Stimulated activated naive B cell treated with anti-CD40 and anti-IgM and Interleukin-4, amounts not matched to agents 10 μg/mL and 1 μg/mL and 100 μg/mL, for 72 hours (primary cell): Measurements from ENCODE around the gene MAP3K20.
"Not testable (repeated sequence)": the region's sequence is repeated elsewhere in the genome, so short reads cannot be mapped to it uniquely, and the experiment has no call there.

Source experiments
- ATAC-seq, 2 donors: fragments of 150-1000 bp; cut with Tn5 transposase; replicated peaks; 2 replicates each; pipeline ENCODE4 v1.10.0; 2021; ENCODE audit warnings: moderate library complexity in 1 of 2
- DNase-seq: peaks from one replicate; pipeline ENCODE4 v3.0.0; 2021
- H3K27ac Mint-ChIP-seq: one replicate; pipeline ENCODE4 v1.8.0; 2022; ENCODE audit warnings: mild to moderate bottlenecking, mixed read lengths
- H3K27me3 Mint-ChIP-seq, 2 donors: one replicate each; pipeline ENCODE4 v1.8.0; 2022; ENCODE audit warnings: mixed read lengths in 2 of 2
- H3K36me3 Mint-ChIP-seq, 2 donors: one replicate each; pipeline ENCODE4 v1.8.0; 2022; ENCODE audit warnings: mixed read lengths in 2 of 2, mild to moderate bottlenecking in 1 of 2
- H3K4me1 Mint-ChIP-seq, 2 donors: one replicate each; pipeline ENCODE4 v1.8.0; 2022; ENCODE audit warnings: mixed read lengths in 2 of 2, mild to moderate bottlenecking in 1 of 2
- H3K4me3 Mint-ChIP-seq, 2 donors: one replicate each; pipeline ENCODE4 v1.8.0; 2022; ENCODE audit warnings: mild to moderate bottlenecking in 2 of 2, mixed read lengths in 2 of 2, moderate library complexity in 1 of 2
- H3K9me3 Mint-ChIP-seq, 2 donors: one replicate each; pipeline ENCODE4 v1.8.0; 2022; ENCODE audit warnings: mixed read lengths in 2 of 2, mild to moderate bottlenecking in 1 of 2

MAP3K20 gene

DNA sequence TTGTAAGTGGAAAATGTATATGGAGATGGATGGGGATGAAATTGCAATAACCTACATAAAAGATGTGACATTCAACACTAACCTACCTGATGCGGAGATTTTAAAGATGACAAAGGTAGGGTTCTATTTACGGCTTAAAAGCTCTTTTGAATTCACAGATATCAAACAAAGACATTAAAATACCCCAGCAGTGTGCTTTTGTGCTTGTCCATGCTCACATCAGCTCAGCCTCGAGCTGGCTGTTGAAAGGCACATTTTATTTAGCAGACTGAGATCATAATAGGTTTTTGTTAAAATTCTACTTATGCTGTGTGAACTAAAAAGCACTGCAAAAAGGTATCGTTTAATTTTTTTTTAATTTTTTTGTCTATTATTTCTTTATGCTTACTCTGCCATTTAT lies 183.1 kb downstream of the MAP3K20 start:
- ATAC-seq (no peak), DNase-seq (no peak)
- Mint-ChIP-seq H3K27ac (no peak overlapping the region), H3K9me3 (no peaks in the 10 kb centered on the region), H3K27me3 (no peaks in the 10 kb centered on the region), H3K4me3 (no peak overlapping the region), H3K4me1 (no peaks in the 10 kb centered on the region), H3K36me3 (peaks cover 14 to 29% of the 10 kb centered on the region in 2 donors)

DNA sequence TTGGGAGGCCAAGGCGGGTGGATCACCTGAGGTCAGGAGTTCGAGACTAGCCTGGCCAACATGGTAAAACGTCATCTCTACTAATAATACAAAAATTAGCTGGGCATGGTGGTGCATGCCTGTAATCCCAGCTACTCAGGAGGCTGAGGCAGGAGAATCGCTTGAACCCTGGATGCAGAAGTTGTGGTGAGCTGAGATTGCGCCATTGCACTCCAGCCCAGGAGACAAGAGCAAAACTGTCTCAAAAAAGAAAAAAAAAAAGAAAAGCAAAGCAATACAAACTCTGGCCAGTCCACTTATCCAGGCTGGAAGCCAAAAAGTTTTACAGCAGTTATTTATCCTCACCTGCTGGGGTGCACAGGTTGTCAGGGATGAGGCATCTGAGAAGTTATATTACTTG lies 186.7 kb downstream of the MAP3K20 start:
- peaks cover 22 to 45% of the 10 kb centered on the region in 2 donors for H3K36me3 Mint-ChIP-seq
- not testable (repeated sequence) for H3K9me3 Mint-ChIP-seq, H3K4me3 Mint-ChIP-seq, H3K27me3 Mint-ChIP-seq, H3K27ac Mint-ChIP-seq, DNase-seq, ATAC-seq
- peaks cover 12 to 15% of the 10 kb centered on the region in 2 donors for H3K4me1 Mint-ChIP-seq

DNA sequence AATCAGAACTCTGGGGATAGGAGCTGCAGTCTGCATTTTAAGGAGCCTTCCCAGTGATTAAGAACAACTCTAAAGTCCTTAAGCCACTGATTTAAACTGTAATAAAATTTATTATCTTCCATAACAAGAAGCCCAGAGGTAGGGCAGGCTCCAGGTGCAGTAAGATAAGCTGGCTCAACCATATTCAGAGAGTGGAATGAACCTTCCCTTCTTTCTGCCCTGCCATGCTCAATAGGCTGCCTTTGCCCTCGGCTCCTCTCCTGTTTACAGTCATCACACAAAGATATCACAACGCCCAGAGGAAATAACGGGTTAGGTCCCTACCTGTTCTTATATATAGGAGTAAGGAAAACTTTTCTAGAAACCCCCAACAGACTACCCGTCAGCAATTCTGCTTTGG lies 188.5 kb downstream of the MAP3K20 start:
- peak overlapping the region; percentile 79 for H3K27ac Mint-ChIP-seq
- H3K9me3 Mint-ChIP-seq = no peaks in the 10 kb centered on the region
- peak overlapping the region in 1 of 2 donors; percentile 75 for H3K4me3 Mint-ChIP-seq
- no peaks in the 10 kb centered on the region for H3K27me3 Mint-ChIP-seq
- no peak for ATAC-seq
- peaks cover 21 to 47% of the 10 kb centered on the region in 2 donors for H3K36me3 Mint-ChIP-seq
- DNase-seq = no peak
- peaks cover 12 to 15% of the 10 kb centered on the region in 2 donors for H3K4me1 Mint-ChIP-seq

DNA sequence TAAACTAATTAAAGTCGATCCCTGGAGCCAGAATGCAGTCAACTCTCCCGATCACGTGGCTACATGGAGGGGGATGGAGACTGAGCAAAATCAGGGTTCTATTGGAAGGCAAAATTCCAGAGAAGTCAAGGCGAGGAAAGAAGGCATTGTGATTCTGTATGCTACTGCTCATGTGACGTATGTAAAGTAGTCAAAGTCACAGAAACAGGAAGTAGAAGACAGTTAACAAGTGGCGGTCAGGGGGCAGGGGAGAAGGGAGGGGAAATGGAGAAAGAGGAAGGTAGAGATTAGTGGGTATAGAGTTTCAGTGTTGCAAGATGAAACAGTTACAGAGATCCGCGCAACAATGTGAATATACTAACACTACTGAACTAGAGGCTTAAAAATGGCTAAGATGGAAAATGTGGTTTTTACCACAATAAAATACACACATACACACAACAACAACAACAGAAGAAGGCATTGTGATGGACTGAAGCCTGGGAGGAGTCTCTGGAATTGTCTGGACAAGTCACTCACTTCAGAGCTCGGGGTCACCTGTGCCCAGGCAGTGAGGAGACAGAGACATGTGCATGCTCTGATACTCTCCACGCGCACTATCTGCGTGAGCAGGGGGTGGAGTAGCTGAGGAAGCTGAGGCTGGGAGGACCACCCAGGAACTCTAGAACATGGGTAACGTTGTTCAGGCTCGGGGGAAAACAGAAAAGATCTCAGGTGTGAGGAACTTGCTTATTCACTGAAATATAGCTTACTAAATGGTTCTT lies 189.1 kb downstream of the MAP3K20 start:
- H3K27ac Mint-ChIP-seq = peak overlapping the region; percentile 79
- peaks cover 12 to 15% of the 10 kb centered on the region in 2 donors for H3K4me1 Mint-ChIP-seq
- ATAC-seq = peak; percentile 100
- peaks cover 19 to 41% of the 10 kb centered on the region in 2 donors for H3K36me3 Mint-ChIP-seq
- H3K27me3 Mint-ChIP-seq = no peaks in the 10 kb centered on the region
- peak overlapping the region; percentile 61 to 75 for H3K4me3 Mint-ChIP-seq
- DNase-seq = peak; percentile 54
- H3K9me3 Mint-ChIP-seq = no peaks in the 10 kb centered on the region

DNA sequence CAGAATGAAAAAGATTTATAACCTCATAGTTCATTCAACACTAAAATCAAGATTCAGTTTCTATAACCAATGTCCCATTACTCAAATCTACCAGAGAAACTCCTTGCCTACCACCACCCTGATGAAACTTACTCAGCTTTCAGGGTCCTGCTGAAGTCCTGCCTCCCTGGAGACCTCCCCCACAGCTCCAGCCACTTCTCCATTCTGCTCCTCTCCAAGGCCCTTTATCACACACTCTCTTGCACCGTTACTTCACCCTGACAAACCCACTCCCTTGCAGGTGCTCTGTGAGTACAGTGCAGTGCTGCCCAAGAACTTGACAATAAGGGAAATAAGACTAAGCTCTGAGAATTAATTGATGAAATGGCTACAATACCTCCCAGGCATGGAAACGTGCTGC lies 195.5 kb downstream of the MAP3K20 start:
- Mint-ChIP-seq H3K36me3 (peaks cover 3 to 14% of the 10 kb centered on the region in 2 donors), H3K27me3 (peaks cover 0 to 4% of the 10 kb centered on the region in 2 donors), H3K9me3 (peaks cover 0 to 4% of the 10 kb centered on the region in 2 donors), H3K4me3 (no peak overlapping the region), H3K4me1 (no peaks in the 10 kb centered on the region), H3K27ac (peak overlapping the region; percentile 6)
- DNase-seq (no peak), ATAC-seq (peak in 1 of 2 donors; percentile 39)

DNA sequence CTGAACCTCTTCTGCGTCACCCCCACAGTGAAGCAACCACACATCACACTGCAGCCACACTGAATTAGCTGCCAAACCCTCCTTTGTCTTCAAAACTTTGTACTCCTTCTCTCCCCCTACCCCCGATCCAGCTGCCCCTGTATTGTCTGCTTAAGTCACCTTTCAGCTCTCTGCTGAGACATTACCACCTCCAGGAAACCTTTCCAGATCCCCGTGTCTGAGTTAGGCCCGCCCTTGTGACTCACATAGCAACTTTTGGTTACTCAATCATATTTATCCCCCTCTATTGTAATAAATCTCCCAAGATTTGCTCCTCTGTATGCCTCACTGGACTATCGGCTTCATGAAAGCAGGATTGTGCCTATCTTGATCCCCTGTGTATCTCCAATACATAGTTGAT lies 196.2 kb downstream of the MAP3K20 start:
- ATAC-seq (no peak), DNase-seq (no peak)
- H3K4me3 Mint-ChIP-seq = no peak overlapping the region
- peak overlapping the region; percentile 7 for H3K27ac Mint-ChIP-seq
- H3K9me3 Mint-ChIP-seq = peaks cover 0 to 4% of the 10 kb centered on the region in 2 donors
- no peaks in the 10 kb centered on the region for H3K4me1 Mint-ChIP-seq
- peaks cover 0 to 10% of the 10 kb centered on the region in 2 donors for H3K36me3 Mint-ChIP-seq
- H3K27me3 Mint-ChIP-seq = peaks cover 0 to 4% of the 10 kb centered on the region in 2 donors

DNA sequence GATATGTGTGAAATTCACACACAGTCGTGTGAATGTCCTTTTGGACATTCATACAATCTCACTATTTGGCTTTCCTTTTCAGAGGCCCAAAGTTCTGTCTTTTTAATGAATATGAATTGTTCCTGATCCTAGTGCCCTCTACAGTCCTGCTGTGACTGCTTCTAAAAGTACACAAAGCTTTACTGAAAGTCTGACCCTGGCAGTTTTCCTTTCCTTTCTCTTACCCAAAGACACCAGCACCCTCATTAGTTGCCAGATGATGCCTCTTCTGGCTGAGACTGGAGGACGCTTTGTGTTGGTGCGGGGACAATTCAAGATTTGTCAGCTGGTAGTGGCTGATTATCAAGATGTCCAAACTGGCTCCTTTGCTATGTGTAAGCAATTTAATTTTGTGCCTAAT lies 197.2 kb downstream of the MAP3K20 start:
- Mint-ChIP-seq H3K9me3 (peaks cover 0 to 4% of the 10 kb centered on the region in 2 donors), H3K36me3 (peaks cover 0 to 3% of the 10 kb centered on the region in 2 donors)
- ATAC-seq = no peak

DNA sequence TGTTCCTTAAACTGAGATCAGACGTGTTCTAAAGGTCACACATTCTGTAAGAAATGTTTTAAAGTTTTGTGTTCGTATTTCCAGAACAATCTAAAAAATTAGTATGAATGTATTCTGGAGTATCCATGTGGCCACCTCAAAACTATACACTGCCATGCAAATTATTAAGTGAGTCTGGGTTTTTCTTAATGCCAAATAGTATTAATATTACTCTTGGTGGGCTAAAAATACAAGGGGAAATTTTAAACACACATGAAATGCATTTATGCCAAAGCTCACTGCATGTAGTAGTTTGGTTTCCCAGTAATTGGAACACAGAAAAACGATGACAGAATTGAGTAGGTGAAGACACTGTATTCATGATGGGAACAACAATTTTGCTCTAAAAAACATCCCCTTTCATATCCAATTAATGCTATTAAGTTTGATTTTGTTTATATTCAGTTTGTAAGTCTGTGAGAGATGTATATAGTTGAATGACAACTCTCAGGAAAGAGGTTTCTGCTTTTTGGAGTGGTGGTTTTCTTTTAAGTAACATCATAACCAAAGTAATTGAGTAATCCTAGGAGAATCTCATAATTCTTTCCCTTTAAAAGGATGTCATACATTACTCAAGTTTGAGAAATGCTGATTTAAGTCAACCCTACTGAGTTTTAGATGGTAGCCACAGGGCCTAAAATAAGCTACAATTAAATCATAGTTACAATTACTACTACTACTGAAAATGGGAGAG lies 203.3 kb downstream of the MAP3K20 start:
- DNase-seq (no peak), ATAC-seq (peak in 1 of 2 donors; percentile 53)
- Mint-ChIP-seq H3K27ac (peak overlapping the region; percentile 20), H3K27me3 (peaks cover 0 to 10% of the 10 kb centered on the region in 2 donors), H3K4me1 (peaks cover 0 to 2% of the 10 kb centered on the region in 2 donors), H3K9me3 (peaks cover 0 to 7% of the 10 kb centered on the region in 2 donors), H3K4me3 (no peak overlapping the region), H3K36me3 (no peaks in the 10 kb centered on the region)

More for the DNA sequence above, 197.2 kb downstream of the MAP3K20 start:
- DNase-seq = no peak
- Mint-ChIP-seq H3K4me1 (no peaks in the 10 kb centered on the region), H3K27ac (no peak overlapping the region), H3K4me3 (no peak overlapping the region), H3K27me3 (peaks cover 0 to 8% of the 10 kb centered on the region in 2 donors)

DNA sequence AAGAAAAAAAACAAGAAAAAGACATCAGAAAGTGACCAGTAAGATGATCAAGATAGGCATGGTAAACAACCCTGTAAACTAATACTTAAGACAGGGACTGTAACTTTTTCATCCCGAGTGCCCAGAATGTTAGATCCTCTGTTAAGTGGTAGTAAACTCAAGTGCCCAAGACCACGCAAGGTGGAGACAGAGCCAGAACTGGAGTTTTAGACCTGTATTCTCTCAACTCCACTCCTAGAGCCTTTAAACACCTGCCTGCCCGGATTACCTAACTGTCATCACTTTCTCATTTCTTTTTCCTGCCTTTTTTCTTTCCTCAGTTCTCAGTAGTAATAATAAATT lies 203.9 kb downstream of the MAP3K20 start:
- Mint-ChIP-seq H3K27ac (peak overlapping the region; percentile 20), H3K36me3 (no peaks in the 10 kb centered on the region), H3K27me3 (peaks cover 0 to 10% of the 10 kb centered on the region in 2 donors), H3K4me3 (no peak overlapping the region), H3K4me1 (peaks cover 0 to 2% of the 10 kb centered on the region in 2 donors), H3K9me3 (peaks cover 0 to 7% of the 10 kb centered on the region in 2 donors)
- DNase-seq = no peak
- ATAC-seq = peak in 1 of 2 donors; percentile 10

DNA sequence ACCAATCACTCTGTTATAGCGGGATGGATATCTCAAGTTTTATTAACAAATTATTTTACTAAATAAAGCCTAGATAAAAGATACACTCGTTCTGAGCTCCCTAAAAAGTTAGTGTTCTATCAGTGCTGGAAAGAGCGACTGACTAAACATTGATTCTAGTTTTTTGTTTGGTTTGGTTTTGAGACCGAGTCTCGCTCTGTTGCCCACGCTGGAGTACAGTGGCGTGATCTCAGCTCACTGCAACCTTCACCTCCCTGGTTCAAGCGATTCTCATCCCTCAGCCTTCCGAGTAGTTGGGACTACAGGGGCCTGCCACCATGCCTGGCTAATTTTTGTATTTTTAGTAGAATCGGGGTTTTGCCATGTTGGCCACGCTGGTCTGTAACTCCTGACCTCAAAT lies 205.2 kb downstream of the MAP3K20 start:
- Mint-ChIP-seq H3K36me3 (no peaks in the 10 kb centered on the region), H3K27me3 (peaks cover 0 to 10% of the 10 kb centered on the region in 2 donors), H3K9me3 (peaks cover 0 to 3% of the 10 kb centered on the region in 2 donors), H3K27ac (no peak overlapping the region), H3K4me3 (no peak overlapping the region), H3K4me1 (peaks cover 0 to 2% of the 10 kb centered on the region in 2 donors)
- ATAC-seq (no peak), DNase-seq (no peak)

DNA sequence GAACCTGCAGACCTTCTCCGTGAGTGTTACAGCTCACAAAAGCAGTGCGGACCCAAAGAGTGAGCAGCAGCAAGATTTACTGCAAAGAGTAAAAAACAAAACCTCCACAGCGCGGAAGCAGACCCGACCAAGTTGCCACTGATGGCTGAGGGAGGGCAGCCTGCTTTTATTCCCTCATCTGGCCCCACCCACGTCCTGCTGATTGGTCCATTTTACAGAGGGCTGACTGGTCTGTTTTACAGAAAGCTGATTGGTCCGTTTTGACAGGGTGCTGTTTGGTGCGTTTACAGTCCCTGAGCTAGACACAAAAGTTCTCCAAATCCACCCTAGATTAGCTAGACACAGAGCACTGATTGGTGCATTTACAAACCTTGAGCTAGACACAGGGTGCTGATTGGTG lies 206.3 kb downstream of the MAP3K20 start:
- not testable (repeated sequence) for H3K36me3 Mint-ChIP-seq, H3K4me3 Mint-ChIP-seq, H3K4me1 Mint-ChIP-seq, H3K27ac Mint-ChIP-seq, H3K9me3 Mint-ChIP-seq, ATAC-seq, DNase-seq
- H3K27me3 Mint-ChIP-seq = peaks cover 0 to 10% of the 10 kb centered on the region in 2 donors

DNA sequence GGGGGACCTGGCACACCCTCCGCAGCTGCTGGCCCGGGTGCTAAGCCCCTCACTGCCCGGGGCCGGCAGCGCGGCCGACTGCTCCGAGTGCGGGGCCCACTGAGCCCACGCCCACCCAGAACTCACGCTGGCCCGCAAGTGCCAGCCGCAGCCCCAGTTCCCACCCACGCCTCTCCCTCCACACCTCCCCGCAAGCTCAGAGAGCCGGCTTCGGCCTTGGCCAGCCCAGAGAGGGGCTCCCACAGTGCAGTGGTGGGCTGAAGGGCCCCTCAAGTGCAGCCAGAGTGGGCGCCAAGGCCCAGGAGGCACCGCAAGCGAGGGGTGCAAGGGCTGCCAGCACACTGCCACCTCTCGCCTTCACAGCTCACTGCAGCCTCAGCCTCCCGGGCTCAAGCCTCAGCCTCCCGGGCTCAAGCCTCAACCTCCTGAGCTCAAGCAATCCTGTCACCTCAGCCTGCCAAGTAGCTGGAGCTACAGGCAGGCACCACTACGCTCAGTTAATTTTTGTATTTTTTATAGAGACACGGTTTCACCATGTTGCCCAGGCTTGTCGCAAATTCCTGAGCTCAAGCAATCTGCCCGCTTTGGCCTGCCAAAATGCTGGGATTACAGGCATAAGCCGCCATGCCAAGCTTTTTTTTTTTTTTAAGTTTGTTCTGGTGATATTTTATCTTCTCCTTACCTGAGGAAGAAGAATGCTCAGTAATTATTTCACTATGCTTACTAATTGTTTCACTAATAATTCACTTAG lies 207.3 kb downstream of the MAP3K20 start:
- H3K36me3 Mint-ChIP-seq = no peaks in the 10 kb centered on the region
- H3K27ac Mint-ChIP-seq = no peak overlapping the region
- ATAC-seq (no peak), DNase-seq (no peak)
- no peak overlapping the region for H3K4me3 Mint-ChIP-seq
- H3K27me3 Mint-ChIP-seq = peaks cover 0 to 6% of the 10 kb centered on the region in 2 donors
- H3K9me3 Mint-ChIP-seq = peaks cover 0 to 3% of the 10 kb centered on the region in 2 donors
- H3K4me1 Mint-ChIP-seq = peaks cover 0 to 2% of the 10 kb centered on the region in 2 donors

DNA sequence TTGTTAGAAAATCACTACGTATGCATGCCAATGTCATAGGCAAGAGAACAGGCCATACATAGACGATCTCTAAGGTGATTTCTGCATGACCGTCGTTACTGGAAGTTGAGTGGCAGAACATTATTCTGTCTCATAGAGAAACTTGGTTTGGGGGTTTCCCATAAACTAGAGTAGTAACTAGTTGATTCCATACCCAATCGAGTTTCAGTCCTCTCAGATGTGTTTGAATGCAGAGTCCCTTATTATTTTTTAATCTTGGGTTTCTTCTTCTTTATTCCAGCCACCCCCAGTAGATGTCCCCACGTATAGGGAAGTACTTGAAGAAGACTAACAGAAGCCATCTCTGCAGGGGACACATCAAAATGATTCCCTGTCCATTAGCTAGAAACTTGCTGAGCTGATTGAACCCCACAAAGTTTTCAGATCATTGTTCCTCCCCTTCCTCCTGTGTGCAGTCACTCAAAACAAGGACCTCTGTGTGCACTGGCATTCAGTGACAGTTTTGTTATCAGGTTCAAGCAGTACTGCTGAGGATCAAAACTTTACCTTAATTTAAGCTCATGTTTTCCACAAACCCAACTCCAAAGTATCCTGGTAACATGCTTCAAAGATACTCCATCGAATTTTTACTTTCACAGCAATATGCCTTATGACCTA lies 210.6 kb downstream of the MAP3K20 start:
- Mint-ChIP-seq H3K4me3 (no peak overlapping the region), H3K27ac (no peak overlapping the region), H3K27me3 (peaks cover 3 to 6% of the 10 kb centered on the region in 2 donors), H3K36me3 (no peaks in the 10 kb centered on the region), H3K9me3 (peaks cover 0 to 3% of the 10 kb centered on the region in 2 donors), H3K4me1 (no peaks in the 10 kb centered on the region)
- ATAC-seq = peak; percentile 67 to 92
- no peak for DNase-seq

DNA sequence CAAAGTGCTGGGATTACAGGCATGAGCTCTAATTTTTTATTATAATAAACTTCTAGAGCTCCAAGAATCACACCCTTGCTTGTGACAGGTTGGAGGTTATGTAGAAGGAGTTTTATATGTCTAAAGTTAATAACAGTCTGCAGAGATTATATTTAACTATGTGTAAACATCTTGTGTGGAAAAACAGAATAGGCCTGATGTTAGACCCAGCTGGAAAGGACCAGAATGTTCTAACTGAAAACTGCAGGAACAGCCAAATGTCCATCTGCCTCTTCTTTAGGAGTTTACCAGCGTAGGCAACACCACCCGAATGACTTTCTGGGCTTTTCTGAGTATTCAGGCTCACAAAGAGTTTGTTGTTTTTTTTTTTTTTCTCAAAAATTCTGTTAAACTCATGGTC lies 211.9 kb downstream of the MAP3K20 start:
- Mint-ChIP-seq H3K27ac (no peak overlapping the region), H3K9me3 (no peaks in the 10 kb centered on the region)
- ATAC-seq = no peak

More for the DNA sequence above, 211.9 kb downstream of the MAP3K20 start:
- Mint-ChIP-seq H3K4me3 (no peak overlapping the region), H3K36me3 (no peaks in the 10 kb centered on the region), H3K4me1 (no peaks in the 10 kb centered on the region), H3K27me3 (peaks cover 0 to 6% of the 10 kb centered on the region in 2 donors)
- DNase-seq = no peak
